Stromal cell of bone marrow (primary cell): ENCODE data around the gene TMEFF2.
A peak's percentile ranks its signal among the peaks of the same experiment; 100 is the strongest.

Experiments
- DNase-seq: peaks from one replicate; pipeline ENCODE4 v3.0.0-alpha.2; 2012; ENCODE audit warnings: low read depth

The TMEFF2 gene, protein sequence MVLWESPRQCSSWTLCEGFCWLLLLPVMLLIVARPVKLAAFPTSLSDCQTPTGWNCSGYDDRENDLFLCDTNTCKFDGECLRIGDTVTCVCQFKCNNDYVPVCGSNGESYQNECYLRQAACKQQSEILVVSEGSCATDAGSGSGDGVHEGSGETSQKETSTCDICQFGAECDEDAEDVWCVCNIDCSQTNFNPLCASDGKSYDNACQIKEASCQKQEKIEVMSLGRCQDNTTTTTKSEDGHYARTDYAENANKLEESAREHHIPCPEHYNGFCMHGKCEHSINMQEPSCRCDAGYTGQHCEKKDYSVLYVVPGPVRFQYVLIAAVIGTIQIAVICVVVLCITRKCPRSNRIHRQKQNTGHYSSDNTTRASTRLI

DNA sequence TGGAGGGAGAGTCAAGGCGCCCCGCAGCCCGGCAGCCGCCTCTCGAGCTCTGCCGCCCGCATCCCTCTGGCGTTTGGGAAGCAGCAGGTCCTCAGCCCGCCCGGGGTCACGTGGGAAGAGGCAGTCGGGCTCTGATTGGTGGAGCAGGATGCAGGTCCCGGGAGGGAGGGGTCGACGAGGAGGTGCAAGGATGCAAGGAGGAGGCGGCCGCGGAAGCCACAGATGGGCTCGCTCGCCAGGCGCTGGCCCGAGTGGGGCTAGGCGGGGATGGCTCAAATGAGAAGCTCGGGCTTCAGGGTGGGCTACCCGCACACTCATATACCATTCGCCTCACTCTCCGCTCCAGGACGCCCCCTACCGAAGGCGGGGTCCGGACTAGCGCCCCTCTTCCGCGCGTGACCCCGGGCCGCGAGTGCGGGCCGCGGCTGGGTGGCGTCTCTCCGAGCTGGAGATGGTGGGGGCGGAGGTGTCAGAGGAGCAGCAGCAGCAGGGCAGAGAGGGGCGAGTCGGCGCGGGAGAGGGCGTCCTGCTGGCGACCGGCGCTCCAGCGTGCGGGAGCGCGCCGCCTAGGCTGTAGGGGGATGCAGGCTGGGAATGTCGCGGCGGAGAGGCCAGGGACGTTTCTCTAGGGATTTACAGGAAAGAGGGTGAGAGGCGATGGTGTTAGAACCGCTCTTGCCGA is at the start of gene TMEFF2:
Gene TMEFF2, minus strand, starts transcription at position 68 of the 682 bp plus-strand sequence. CDS start 409 bp downstream, outside the sequence.
- peak; percentile 29 for DNase-seq

DNA sequence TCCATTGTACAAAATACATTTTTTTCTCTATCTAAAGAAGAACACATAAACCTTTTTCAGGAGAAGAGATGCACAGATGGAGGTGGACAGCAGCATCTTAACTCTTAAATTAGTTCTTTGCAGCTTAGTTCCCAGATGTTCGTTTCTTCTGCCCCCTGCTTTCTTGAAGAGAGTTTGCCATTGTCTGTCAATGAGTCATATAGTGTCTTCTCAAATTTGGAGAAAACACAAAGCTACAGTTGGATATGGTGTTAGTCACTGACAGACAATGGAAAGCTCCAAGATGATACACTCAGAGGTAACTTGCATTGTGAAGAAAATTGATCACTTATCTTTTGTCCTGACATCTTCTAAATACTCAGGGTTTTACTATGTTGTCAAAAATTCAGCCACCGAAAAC is 48.8 kb upstream of the TMEFF2 start:
- DNase-seq: no peak

DNA sequence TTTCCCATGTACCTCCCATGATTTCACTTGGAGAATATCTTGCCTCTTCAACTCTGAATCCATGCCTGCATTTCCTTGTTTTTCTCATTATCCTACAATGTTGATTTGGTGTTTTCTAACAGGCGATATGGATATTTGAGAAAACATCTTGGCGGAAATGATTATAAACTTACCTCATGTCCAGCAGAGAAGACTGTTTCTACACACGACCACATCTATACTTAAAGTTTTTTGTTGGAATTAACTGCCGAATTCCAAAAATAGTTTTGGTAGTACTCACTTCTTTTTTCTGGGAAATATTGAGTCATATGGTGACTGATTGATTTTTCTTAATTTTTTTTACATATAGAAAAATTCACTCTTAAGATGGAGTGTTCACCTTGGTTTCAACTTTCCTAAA is 41.4 kb upstream of the TMEFF2 start:
- no peak for DNase-seq

DNA sequence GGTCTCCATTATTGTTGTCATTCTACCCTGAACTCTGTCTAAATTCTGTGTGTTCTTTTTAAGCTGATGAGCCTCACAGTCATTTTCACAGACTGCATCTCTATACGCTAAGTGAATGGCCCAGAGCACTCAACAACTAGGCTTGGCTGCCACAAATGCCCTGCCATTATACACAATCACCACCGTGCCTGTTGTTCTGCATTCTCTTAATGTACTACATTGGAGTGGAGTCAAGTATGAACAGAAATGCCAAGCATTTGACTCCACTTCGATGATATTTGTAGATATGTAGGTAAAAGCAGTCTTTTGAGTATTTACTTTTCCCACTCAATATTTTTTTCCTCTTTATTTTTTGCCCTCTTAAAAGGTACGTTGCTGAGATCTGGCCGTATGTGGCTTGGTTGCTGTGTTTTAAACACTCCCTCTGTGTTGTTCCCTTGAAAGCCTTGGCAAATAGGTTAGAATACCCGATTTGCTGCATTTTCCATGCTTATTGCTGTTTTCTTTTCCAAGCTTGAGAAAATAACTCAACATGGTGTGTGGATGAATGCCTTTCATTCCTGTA is 36.2 kb upstream of the TMEFF2 start:
- DNase-seq: no peak

GRCh38 chr2:192228685-192229084 is 34.0 kb upstream of the TMEFF2 start:
- no peak for DNase-seq

- no peak for DNase-seq
These were observed 24.2 kb upstream of the TMEFF2 start for GRCh38 chr2:192218970-192219369.

DNA sequence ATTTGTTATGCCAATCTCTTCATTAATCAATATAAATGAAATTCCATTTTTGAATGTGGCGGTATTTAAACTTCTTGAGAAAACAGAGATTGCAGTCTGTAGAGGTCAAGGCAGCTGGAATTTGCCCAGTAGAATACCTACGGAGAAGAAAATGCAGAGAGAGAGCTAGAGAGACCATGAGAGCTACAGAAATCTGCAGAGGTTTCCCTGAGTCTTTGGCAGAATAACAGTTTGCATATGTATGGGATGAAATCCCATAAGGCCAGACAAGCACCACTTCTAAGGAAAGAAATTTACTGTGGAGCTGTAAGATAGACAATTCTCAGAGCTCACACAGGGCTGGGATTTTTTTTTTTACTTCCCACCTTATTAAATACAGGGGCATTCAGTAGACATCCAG is 23.6 kb upstream of the TMEFF2 start:
- DNase-seq: no peak

DNA sequence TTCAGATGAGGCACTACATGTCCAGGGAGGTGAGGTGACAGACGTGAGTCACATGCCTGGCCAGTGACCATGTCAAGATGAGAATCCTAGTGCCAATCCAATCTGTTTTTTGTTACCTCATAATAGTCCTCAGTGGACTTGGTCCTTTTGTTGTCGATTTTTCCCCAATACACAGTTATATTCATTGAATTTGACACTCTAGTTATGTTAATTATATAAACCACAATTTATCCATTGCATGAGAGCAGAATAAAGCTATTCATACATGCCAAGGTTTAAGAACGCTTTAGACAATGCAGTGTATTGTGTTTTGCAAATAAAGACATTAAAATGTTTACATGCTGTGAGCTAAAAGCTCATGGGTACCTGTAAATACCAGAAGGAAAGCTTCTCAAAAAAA is 21.6 kb upstream of the TMEFF2 start:
- DNase-seq: no peak

DNA sequence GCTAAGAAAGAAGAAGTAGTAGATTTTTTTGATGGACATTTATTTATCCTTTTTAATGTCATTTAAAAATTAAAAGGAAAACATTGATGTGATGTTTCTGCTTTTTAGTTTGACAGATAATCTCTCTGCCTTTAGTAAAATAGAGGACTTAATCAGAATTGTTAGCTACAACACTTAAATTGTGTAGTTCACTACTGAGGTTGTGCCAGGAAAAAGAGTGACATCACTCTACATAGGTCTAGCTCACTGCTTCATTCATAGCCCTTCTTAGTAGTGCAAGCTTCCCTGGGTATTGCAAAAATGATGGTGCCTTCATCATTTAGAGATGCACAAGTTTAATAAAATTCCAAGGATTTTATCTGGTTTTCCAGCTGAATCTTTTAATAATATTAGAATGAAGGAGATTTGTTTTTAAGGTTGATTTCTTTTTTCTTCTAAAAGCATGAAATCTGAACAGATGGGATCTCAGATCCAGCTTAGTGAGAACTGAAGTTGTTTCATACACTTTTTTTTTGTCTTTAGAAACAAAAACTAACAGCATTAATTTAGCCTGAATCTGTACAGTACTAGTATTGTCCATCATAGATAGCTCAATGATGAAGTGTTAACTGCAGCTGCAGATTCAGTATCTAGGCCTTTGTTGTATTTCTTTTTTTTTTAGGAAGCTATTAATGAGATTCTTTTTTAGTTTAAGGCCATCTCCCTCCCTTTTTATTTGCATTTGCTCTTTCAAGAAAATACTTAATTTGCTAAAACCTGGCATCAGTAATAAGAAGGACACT is 20.6 kb upstream of the TMEFF2 start:
- no peak for DNase-seq

- no peak for DNase-seq
These were observed 14.1 kb upstream of the TMEFF2 start for GRCh38 chr2:192208848-192209247.

DNA sequence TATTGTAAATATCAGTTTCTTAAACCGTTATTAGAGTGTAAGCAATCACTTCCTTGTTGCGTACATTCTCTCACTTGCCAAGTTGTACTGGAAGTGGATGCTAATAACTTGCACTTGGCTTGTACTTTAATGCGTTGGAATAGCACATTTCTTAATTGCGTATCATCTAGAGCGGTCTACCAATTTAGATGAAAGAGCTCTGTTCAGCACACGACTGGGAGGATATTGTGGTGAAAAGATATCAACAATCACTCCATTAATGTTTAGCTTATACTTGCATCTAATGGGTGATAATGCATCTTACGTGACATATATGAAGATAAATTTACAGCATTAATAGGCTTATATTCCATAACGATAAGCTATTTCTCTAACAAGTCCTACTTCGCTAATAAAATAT is 11.7 kb upstream of the TMEFF2 start:
- no peak for DNase-seq

GRCh38 chr2:192203876-192204275 is 9.1 kb upstream of the TMEFF2 start:
- DNase-seq: no peak

GRCh38 chr2:192202373-192202772 is 7.6 kb upstream of the TMEFF2 start:
- DNase-seq: no peak

DNA sequence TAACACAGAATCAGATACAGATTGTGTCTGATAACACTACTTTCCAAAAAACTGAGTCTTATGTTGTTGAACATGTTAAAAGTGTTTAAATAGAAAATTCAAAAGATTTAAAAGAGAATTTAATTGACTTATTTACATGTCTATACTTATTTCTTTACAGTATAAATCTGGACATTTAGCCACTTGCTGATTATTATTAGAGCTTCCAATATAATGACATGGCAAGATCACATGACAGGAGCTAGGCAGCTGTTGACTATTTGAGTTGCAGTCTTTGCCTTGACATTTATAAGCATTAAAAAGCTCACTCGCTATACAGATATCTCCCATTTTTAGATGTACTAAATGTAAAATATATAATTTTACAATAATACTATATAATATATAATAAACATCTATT is 6.4 kb upstream of the TMEFF2 start:
- DNase-seq: no peak

- DNase-seq: no peak
These were observed 2.6 kb upstream of the TMEFF2 start for GRCh38 chr2:192197357-192197756.

DNA sequence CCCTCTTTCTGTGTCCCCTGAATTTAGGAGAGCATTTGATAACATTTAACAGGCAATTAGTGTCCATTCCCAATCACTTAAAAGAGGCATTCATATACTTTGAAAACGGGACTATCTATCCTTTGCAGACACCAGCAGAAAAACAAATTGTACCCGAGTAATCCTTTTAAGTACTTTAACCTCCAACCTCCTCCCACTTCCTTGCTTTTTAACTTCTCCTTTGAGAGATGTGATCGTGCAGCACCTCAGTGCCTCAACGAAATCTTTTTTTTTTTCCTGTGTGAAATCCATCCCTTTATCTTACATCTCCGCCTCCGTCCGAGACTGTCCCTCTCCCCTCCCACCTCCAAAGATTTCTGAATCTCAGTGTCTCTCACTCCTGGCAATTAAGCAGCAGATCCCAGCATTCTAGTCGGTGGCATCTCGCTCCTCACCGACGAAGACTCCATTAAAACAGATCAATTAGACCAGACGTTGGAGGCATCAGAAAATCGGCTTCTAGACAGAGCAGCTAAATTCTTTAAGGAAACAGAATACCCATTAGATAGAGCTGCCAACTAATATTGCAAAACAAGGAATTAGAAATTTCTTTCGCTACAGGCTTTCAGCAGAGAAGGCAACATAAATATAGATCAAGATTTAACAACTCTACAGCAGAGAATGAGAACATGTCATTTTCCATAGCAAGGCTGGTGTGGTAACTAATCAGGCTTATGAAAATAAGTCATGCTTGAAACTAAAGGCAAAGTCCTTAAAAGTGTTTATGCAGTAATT is 1.9 kb upstream of the TMEFF2 start:
- DNase-seq: no peak

- no peak for DNase-seq
These were observed 1.1 kb upstream of the TMEFF2 start for GRCh38 chr2:192195548-192196418.

DNA sequence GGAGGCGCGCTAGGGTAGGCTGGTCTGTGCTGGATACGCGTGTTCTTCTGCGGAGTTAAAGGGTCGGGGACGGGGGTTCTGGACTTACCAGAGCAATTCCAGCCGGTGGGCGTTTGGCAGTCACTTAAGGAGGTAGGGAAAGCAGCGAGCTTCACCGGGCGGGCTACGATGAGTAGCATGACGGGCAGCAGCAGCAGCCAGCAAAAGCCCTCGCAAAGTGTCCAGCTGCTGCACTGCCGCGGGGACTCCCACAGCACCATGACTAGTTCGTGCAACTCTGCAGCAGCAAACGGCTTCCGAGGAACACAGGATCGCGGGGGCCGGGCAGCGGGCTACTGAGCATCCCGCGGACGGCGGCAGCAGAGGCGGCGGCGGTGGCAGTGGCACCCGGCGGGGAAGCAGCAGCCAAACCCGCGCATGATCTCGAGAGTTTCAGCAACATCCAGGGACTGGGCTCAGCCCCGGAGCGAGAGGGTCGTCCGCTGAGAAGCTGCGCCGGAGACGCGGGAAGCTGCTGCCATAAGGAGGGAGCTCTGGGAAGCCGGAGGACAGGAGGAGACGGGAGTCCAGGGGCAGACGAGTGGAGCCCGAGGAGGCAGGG is 368 bp downstream of the TMEFF2 start:
- no peak for DNase-seq

- peak; percentile 31 for DNase-seq
These were observed 4.3 kb downstream of the TMEFF2 start for GRCh38 chr2:192190474-192190873.

- DNase-seq: no peak
These were observed 7.9 kb downstream of the TMEFF2 start for GRCh38 chr2:192186806-192187205.
